Endothelial cell (in vitro differentiated cells): ENCODE results near the gene SLC6A4. TPM values are rescaled to one million over a fixed set of nuclear protein-coding genes. Genes with fewer than 3 reads are reported as not detected.

Experiments used
- DNase-seq: peaks from one replicate; pipeline ENCODE4 v3.0.0; 2021; ENCODE audit warnings: low spot score
- H3K27ac Mint-ChIP-seq: one replicate; pipeline ENCODE4 v1.8.0; 2021; ENCODE audit warnings: mixed read lengths, inconsistent platforms; ENCODE audit not compliant: unreplicated experiment
- H3K27me3 Mint-ChIP-seq: one replicate; pipeline ENCODE4 v1.8.0; 2021; ENCODE audit warnings: mild to moderate bottlenecking, moderate library complexity, mixed read lengths, inconsistent platforms; ENCODE audit not compliant: unreplicated experiment
- H3K36me3 Mint-ChIP-seq: one replicate; pipeline ENCODE4 v1.8.0; 2021; ENCODE audit warnings: mild to moderate bottlenecking, low read depth, mixed read lengths, inconsistent platforms; ENCODE audit not compliant: unreplicated experiment
- H3K4me1 Mint-ChIP-seq: one replicate; pipeline ENCODE4 v1.8.0; 2021; ENCODE audit warnings: mild to moderate bottlenecking, mixed read lengths, inconsistent platforms; ENCODE audit not compliant: unreplicated experiment
- H3K4me3 Mint-ChIP-seq: one replicate; pipeline ENCODE4 v1.8.0; 2021; ENCODE audit warnings: mild to moderate bottlenecking, mixed read lengths, inconsistent platforms; ENCODE audit not compliant: unreplicated experiment
- H3K9me3 Mint-ChIP-seq: one replicate; pipeline ENCODE4 v1.8.0; 2021; ENCODE audit warnings: mixed read lengths, inconsistent platforms; ENCODE audit not compliant: unreplicated experiment
- CTCF ChIP-seq: fragments of 200-600 bp; sonication (generic); IDR thresholded peaks from one replicate; pipeline ENCODE4 v1.5.0; 2021; ENCODE audit warnings: antibody characterized with exemption; ENCODE audit not compliant: unreplicated experiment
- total RNA-seq: library from RNA; stranded (reverse); fragmentation: NEBNext Ultra II Directional; extraction: Animal tissue kit (Norgen Biotek cat#: 25700); gene quantifications from one replicate; pipeline ENCODE4 v1.2.1, GENCODE V29; 2021; ENCODE audit not compliant: unreplicated experiment

SLC6A4 gene
- total RNA-seq, 1 donor from 2014 or later: 1.0 TPM

GRCh38 chr17:30165147-30165546 lies 70.3 kb downstream of the SLC6A4 start:
- Mint-ChIP-seq H3K4me3 (no peak overlapping the region), H3K36me3 (peaks cover 7% of the 10 kb centered on the region), H3K9me3 (no peaks in the 10 kb centered on the region), H3K27ac (no peak overlapping the region), H3K4me1 (peaks cover 14% of the 10 kb centered on the region), H3K27me3 (no peaks in the 10 kb centered on the region)
- DNase-seq: no peak
- no peak for TF ChIP-seq CTCF

GRCh38 chr17:30164531-30164930 lies 71.0 kb downstream of the SLC6A4 start:
- H3K27me3 Mint-ChIP-seq: no peaks in the 10 kb centered on the region
- no peak overlapping the region for H3K27ac Mint-ChIP-seq
- H3K4me3 Mint-ChIP-seq: no peak overlapping the region
- H3K9me3 Mint-ChIP-seq: no peaks in the 10 kb centered on the region
- peaks cover 12% of the 10 kb centered on the region for H3K36me3 Mint-ChIP-seq
- DNase-seq: no peak
- peaks cover 14% of the 10 kb centered on the region for H3K4me1 Mint-ChIP-seq
- no peak for TF ChIP-seq CTCF

- Mint-ChIP-seq H3K4me1 (peaks cover 12% of the 10 kb centered on the region), H3K9me3 (no peaks in the 10 kb centered on the region), H3K27me3 (no peaks in the 10 kb centered on the region), H3K36me3 (peaks cover 21% of the 10 kb centered on the region), H3K27ac (no peak overlapping the region), H3K4me3 (no peak overlapping the region)
- TF ChIP-seq CTCF: no peak
- no peak for DNase-seq
Measured at GRCh38 chr17:30161601-30162000, 73.9 kb downstream of the SLC6A4 start.

GRCh38 chr17:30160419-30161172 lies 74.9 kb downstream of the SLC6A4 start:
- H3K4me1 Mint-ChIP-seq: peaks cover 4% of the 10 kb centered on the region
- no peaks in the 10 kb centered on the region for H3K9me3 Mint-ChIP-seq
- TF ChIP-seq CTCF: no peak
- H3K4me3 Mint-ChIP-seq: no peak overlapping the region
- H3K27ac Mint-ChIP-seq: no peak overlapping the region
- peaks cover 21% of the 10 kb centered on the region for H3K36me3 Mint-ChIP-seq
- DNase-seq: no peak
- no peaks in the 10 kb centered on the region for H3K27me3 Mint-ChIP-seq

- peaks cover 21% of the 10 kb centered on the region for H3K36me3 Mint-ChIP-seq
- H3K4me1 Mint-ChIP-seq: no peaks in the 10 kb centered on the region
- no peaks in the 10 kb centered on the region for H3K27me3 Mint-ChIP-seq
- TF ChIP-seq CTCF: no peak
- no peaks in the 10 kb centered on the region for H3K9me3 Mint-ChIP-seq
- DNase-seq: no peak
- no peak overlapping the region for H3K4me3 Mint-ChIP-seq
- H3K27ac Mint-ChIP-seq: no peak overlapping the region
Measured at GRCh38 chr17:30158896-30159625, 76.4 kb downstream of the SLC6A4 start.
